Loucy (cell line): ENCODE results near the gene CDH13.

ENCODE experiments used
- H2AFZ ChIP-seq: fragments of 200-600 bp; sonication (generic); 2 replicates; pipeline ENCODE4 v1.6.0; 2016; ENCODE audit warnings: antibody characterized with exemption, mild to moderate bottlenecking, low read length, moderate library complexity
- H3F3A ChIP-seq: fragments of 200-600 bp; 2 replicates; pipeline ENCODE4 v1.6.0; 2016; ENCODE audit warnings: antibody characterized with exemption, low read depth, mild to moderate bottlenecking
- H3K27me3 ChIP-seq: fragments of 200-600 bp; sonication (generic); 2 replicates; pipeline ENCODE4 v1.6.1; 2014; ENCODE audit warnings: low read length, mild to moderate bottlenecking; ENCODE audit not compliant: insufficient read depth, poor library complexity, severe bottlenecking
- H3K36me3 ChIP-seq: fragments of 200-600 bp; sonication (generic); 2 replicates; pipeline ENCODE4 v1.6.1; 2016; ENCODE audit warnings: low read length; ENCODE audit not compliant: insufficient read depth
- H3K4me1 ChIP-seq: fragments of 200-600 bp; sonication (generic); 2 replicates; pipeline ENCODE4 v1.5.1; 2014; ENCODE audit warnings: low read length, mild to moderate bottlenecking; ENCODE audit not compliant: insufficient read depth, poor library complexity, severe bottlenecking
- H3K4me2 ChIP-seq: fragments of 200-600 bp; sonication (generic); 2 replicates; pipeline ENCODE4 v1.6.0; 2014; ENCODE audit warnings: antibody characterized with exemption, low read length, low read depth, mild to moderate bottlenecking; ENCODE audit not compliant: poor library complexity, severe bottlenecking
- H3K4me3 ChIP-seq: fragments of 200-600 bp; sonication (generic); 2 replicates; pipeline ENCODE4 v1.5.1; 2014; ENCODE audit warnings: low read length, mild to moderate bottlenecking, mixed read lengths; ENCODE audit not compliant: poor library complexity, severe bottlenecking
- H3K79me2 ChIP-seq: fragments of 200-600 bp; sonication (generic); 2 replicates; pipeline ENCODE4 v1.6.1; 2014; ENCODE audit warnings: low read length; ENCODE audit not compliant: insufficient read depth
- H3K9ac ChIP-seq: fragments of 200-600 bp; sonication (generic); 2 replicates; pipeline ENCODE4 v1.6.0; 2014; ENCODE audit warnings: mild to moderate bottlenecking, low read depth, low read length, moderate library complexity; ENCODE audit not compliant: poor library complexity, severe bottlenecking
- H3K9me2 ChIP-seq: fragments of 200-600 bp; sonication (generic); replicated peaks from 2 replicates; pipeline ENCODE4 v1.6.1; 2016; ENCODE audit warnings: low read depth, low read length, mixed read lengths
- H3K9me3 ChIP-seq: fragments of 200-600 bp; sonication (generic); 2 replicates; pipeline ENCODE4 v1.6.1; 2014; ENCODE audit warnings: mild to moderate bottlenecking, antibody characterized with exemption, low read length, low read depth; ENCODE audit not compliant: insufficient read depth
- H4K20me1 ChIP-seq: fragments of 200-600 bp; sonication (generic); 2 replicates; pipeline ENCODE4 v1.6.0; 2014; ENCODE audit warnings: antibody characterized with exemption, low read length, mild to moderate bottlenecking; ENCODE audit not compliant: insufficient read depth, poor library complexity, severe bottlenecking
- CTCF ChIP-seq: fragments of 200-600 bp; sonication (generic); conservative IDR thresholded peaks from 2 replicates; pipeline ENCODE4 v1.5.1; 2014; ENCODE audit warnings: mild to moderate bottlenecking, antibody characterized with exemption, low read length
- EZH2phosphoT487 ChIP-seq: fragments of 200-600 bp; IDR thresholded peaks from 2 replicates; pipeline ENCODE4 v1.6.1; 2018; ENCODE audit warnings: antibody characterized with exemption, mild to moderate bottlenecking, moderate library complexity, borderline replicate concordance

CDH13 gene

GRCh38 chr16:83520596-83520995, 893.8 kb downstream of the CDH13 start:
- no peaks in the 10 kb centered on the region for H3K4me1 ChIP-seq
- TF ChIP-seq CTCF (no peak), EZH2phosphoT487 (no peak)
- no peaks in the 10 kb centered on the region for H3K79me2 ChIP-seq
- H4K20me1 ChIP-seq = no peaks in the 10 kb centered on the region
- no peak overlapping the region for H2AFZ ChIP-seq
- H3F3A ChIP-seq = no peaks in the 10 kb centered on the region
- H3K9me3 ChIP-seq = no peaks in the 10 kb centered on the region
- H3K9ac ChIP-seq = no peak overlapping the region
- H3K4me3 ChIP-seq = no peak overlapping the region
- H3K36me3 ChIP-seq = no peaks in the 10 kb centered on the region
- H3K9me2 ChIP-seq = no peaks in the 10 kb centered on the region
- H3K27me3 ChIP-seq = no peaks in the 10 kb centered on the region
- no peak overlapping the region for H3K4me2 ChIP-seq

- Histone ChIP-seq H2AFZ (no peak overlapping the region), H3K9me2 (no peaks in the 10 kb centered on the region)
Measured at GRCh38 chr16:83530293-83530692, 903.5 kb downstream of the CDH13 start.

GRCh38 chr16:83532634-83533033, 905.9 kb downstream of the CDH13 start:
- Histone ChIP-seq H3K27me3 (no peaks in the 10 kb centered on the region), H4K20me1 (no peaks in the 10 kb centered on the region), H3K36me3 (no peaks in the 10 kb centered on the region), H3K9me3 (no peaks in the 10 kb centered on the region; the same call in 1 of the 2 replicates), H3K4me1 (no peaks in the 10 kb centered on the region), H3F3A (no peaks in the 10 kb centered on the region), H3K4me3 (no peak overlapping the region), H2AFZ (no peak overlapping the region), H3K9ac (no peak overlapping the region), H3K4me2 (no peak overlapping the region), H3K9me2 (no peaks in the 10 kb centered on the region), H3K79me2 (no peaks in the 10 kb centered on the region)
- TF ChIP-seq EZH2phosphoT487 (no peak), CTCF (no peak)

More at GRCh38 chr16:83530293-83530692, 903.5 kb downstream of the CDH13 start:
- H3K27me3 ChIP-seq = no peaks in the 10 kb centered on the region
- H3K4me1 ChIP-seq = no peaks in the 10 kb centered on the region
- H3F3A ChIP-seq = no peaks in the 10 kb centered on the region
- no peaks in the 10 kb centered on the region for H3K36me3 ChIP-seq
- no peak overlapping the region for H3K4me3 ChIP-seq
- H3K9ac ChIP-seq = no peak overlapping the region
- no peak overlapping the region for H3K4me2 ChIP-seq
- H3K79me2 ChIP-seq = no peaks in the 10 kb centered on the region
- no peak for TF ChIP-seq CTCF
- TF ChIP-seq EZH2phosphoT487 = no peak
- no peaks in the 10 kb centered on the region; the same call in 1 of the 2 replicates for H3K9me3 ChIP-seq
- H4K20me1 ChIP-seq = no peaks in the 10 kb centered on the region
